Sigmoid colon (tissue), 7 donors: ENCODE data around the gene PLXNA4. TPM values are rescaled to one million over a fixed set of nuclear protein-coding genes. Genes with fewer than 3 reads are reported as not detected.

Source experiments
- DNase-seq: peaks from one replicate; pipeline ENCODE4 v3.0.0-alpha.2; 2019
- H3K27ac ChIP-seq, 4 donors: fragments of 200-600 bp; sonication (generic); one replicate each; pipeline ENCODE4 v1.5.1; 2016 to 2019; ENCODE audit warnings: mild to moderate bottlenecking in 1 of 4
- H3K27me3 ChIP-seq, 3 donors: fragments of 200-600 bp; sonication (generic); one replicate each; pipeline ENCODE4 v1.5.1; 2019; ENCODE audit warnings: mild to moderate bottlenecking in 1 of 3
- H3K36me3 ChIP-seq, 4 donors: fragments of 200-600 bp; sonication (generic); one replicate each; pipeline ENCODE4 v1.5.1; 2016 to 2019
- H3K4me1 ChIP-seq, 4 donors: fragments of 200-600 bp; sonication (generic); one replicate each; pipeline ENCODE4 v1.5.1; 2017 to 2019
- H3K4me3 ChIP-seq, 4 donors: fragments of 200-600 bp; sonication (generic); one replicate each; pipeline ENCODE4 v1.5.1; 2017 to 2019; ENCODE audit warnings: mild to moderate bottlenecking in 2 of 4, moderate library complexity in 1 of 4
- H3K9me3 ChIP-seq, 4 donors: fragments of 200-600 bp in 3 of 4; sonication (generic) in 3 of 4; one replicate each; pipeline versions ENCODE4 v1.5.1 to v1.6.1; 2013 to 2019
- EP300 ChIP-seq, 4 donors: sonication (generic); formaldehyde crosslinking; IDR thresholded peaks; one replicate each; pipeline ENCODE4 v1.6.1; 2017; ENCODE audit warnings: antibody characterized with exemption in 4 of 4
- POLR2A ChIP-seq, 2 donors: fragments of 450-650 bp; IDR thresholded peaks; one replicate each; pipeline ENCODE4 v1.6.1; 2016; ENCODE audit warnings: antibody characterized with exemption in 2 of 2, mild to moderate bottlenecking in 2 of 2, moderate library complexity in 2 of 2
- POLR2AphosphoS5 ChIP-seq, 4 donors: sonication (generic); formaldehyde crosslinking; IDR thresholded peaks; one replicate each; pipeline ENCODE4 v1.6.1; 2017; ENCODE audit warnings: antibody characterized with exemption in 4 of 4
- whole genome bisulfite sequencing, 2 donors: extraction: QIAGEN DNeasy Blood & Tissue Kit; methylation state at CpG; one replicate each; pipeline ENCODE4 v1.1.7; 2013; 5-methylcytosine and 5-hydroxymethylcytosine counted together
- intact Hi-C: fragments of 100-400 bp; cut with DNase I; formaldehyde crosslinking; loops from one replicate; pipeline ENCODE4 v1.15.1; 2023
- polyA plus RNA-seq, 3 donors: library from polyadenylated mRNA; stranded (reverse); fragments of 200-250 nt; gene quantifications; one replicate each; pipeline ENCODE4 v1.2.3, GENCODE V29; 2013
- total RNA-seq, 4 donors: library from RNA; depleted of rRNA; stranded (reverse); fragments of >200 nt; gene quantifications; one replicate each; pipeline ENCODE4 v1.1.0, GENCODE V29; 2016
- TF ChIP-seq, protein P1 (sequence below), 4 experiments: fragments of 450-650 bp in 3 of 4; fragments of 200-600 bp in 1 of 4; IDR thresholded peaks; one replicate each; pipeline ENCODE4 v1.5.1; 2016 to 2019; ENCODE audit warnings: antibody characterized with exemption in 4 of 4, mild to moderate bottlenecking in 3 of 4, moderate library complexity in 2 of 4
- donor health status: healthy with polysubstance abuse.
- donor health status: Bipolar disorder and iron deficiency.
- donor health status: healthy.

The PLXNA4 gene
- total and polyA plus RNA-seq, 7 donors: under 0.01 to 10.5 (median 3.7) TPM; not detected in 1

DNA sequence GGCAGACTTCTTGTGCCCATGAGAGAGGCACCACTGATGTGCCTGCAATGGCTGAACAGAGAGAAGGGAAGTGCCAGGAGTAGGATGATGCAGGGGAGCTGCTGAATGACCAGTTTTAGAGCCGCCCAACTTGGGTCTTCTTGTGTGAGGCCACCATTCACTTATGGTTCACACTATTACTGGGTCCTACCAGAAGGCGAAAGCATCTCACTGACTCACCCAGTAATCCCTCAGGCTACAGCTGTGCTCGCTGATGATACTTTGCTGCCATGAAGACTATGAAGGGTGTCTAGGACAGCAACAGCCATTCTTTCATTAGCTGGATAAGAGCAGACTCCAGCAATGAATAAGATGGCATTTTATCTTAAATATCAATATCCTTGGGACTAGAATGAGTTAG lies 47.6 kb downstream of the PLXNA4 start:
- WGBS, 2 donors: 92 to 94% methylated on average over 3 of the region's 3 CpGs
- no peak for DNase-seq
- H3K4me1 ChIP-seq: no peaks in the 10 kb centered on the region
- intact Hi-C loops: no loop called here
- H3K4me3 ChIP-seq: no peak overlapping the region
- no peaks in the 10 kb centered on the region for H3K9me3 ChIP-seq
- H3K36me3 ChIP-seq: no peaks in the 10 kb centered on the region
- TF ChIP-seq POLR2A (IDR thresholded peaks at IDR 0.05) (no peak), EP300 (IDR thresholded peaks at IDR 0.05) (no peak), POLR2AphosphoS5 (IDR thresholded peaks at IDR 0.05) (no peak)
- TF ChIP-seq, protein P1, sequence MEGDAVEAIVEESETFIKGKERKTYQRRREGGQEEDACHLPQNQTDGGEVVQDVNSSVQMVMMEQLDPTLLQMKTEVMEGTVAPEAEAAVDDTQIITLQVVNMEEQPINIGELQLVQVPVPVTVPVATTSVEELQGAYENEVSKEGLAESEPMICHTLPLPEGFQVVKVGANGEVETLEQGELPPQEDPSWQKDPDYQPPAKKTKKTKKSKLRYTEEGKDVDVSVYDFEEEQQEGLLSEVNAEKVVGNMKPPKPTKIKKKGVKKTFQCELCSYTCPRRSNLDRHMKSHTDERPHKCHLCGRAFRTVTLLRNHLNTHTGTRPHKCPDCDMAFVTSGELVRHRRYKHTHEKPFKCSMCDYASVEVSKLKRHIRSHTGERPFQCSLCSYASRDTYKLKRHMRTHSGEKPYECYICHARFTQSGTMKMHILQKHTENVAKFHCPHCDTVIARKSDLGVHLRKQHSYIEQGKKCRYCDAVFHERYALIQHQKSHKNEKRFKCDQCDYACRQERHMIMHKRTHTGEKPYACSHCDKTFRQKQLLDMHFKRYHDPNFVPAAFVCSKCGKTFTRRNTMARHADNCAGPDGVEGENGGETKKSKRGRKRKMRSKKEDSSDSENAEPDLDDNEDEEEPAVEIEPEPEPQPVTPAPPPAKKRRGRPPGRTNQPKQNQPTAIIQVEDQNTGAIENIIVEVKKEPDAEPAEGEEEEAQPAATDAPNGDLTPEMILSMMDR (IDR thresholded peaks at IDR 0.05): no peak
- H3K27me3 ChIP-seq: no peaks in the 10 kb centered on the region
- no peak overlapping the region for H3K27ac ChIP-seq

DNA sequence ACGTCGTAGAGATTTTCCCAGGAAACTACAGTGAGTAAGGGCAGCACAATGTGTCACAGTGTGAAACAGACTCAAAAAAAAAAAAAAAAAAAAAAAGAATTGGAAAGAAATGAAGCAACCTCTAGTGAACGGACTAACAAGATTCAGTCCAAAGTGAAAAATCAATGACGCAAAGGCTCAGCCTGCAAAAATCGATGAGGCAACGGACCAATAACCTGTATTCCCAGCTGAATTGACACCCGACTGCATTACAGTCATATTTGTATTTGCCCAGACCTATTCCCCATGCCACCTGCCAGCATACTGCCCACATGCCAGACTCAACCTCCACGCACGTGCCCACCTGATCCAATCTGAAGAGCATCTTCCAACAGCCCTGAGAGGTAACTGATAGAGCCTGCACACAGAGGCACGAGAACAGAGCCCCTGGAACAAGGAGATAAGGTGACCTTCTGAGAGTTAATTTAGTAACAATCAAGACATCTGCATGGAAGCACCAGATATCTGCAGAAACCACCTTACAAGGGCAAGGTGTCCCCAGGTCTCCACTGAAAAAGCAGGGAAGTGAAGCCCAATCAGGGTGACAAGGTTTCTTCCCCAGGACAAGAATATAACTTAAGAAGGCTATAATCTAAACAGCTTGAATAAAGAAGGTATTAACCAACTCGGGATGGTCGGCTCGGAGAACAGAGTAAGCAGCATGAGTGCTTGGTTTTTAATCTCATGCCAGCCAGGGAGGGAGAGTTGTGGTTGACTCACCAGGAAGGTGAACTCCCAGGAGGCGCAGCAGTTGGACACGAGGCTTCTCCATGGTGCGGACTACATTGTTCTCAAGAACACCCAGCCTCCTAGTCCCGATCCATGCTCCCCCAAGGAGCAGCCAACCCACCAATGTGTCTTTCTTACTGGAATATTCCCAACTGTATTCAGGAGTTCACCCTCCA lies 48.5 kb downstream of the PLXNA4 start:
- H3K4me3 ChIP-seq: no peak overlapping the region
- H3K27me3 ChIP-seq: no peaks in the 10 kb centered on the region
- H3K36me3 ChIP-seq: no peaks in the 10 kb centered on the region
- H3K9me3 ChIP-seq: no peaks in the 10 kb centered on the region
- H3K27ac ChIP-seq: no peak overlapping the region
- no peak for DNase-seq
- intact Hi-C loops: no loop called here
- 90 to 91% methylated on average over 17 of the region's 17 CpGs for WGBS, 2 donors
- TF ChIP-seq POLR2AphosphoS5 (IDR thresholded peaks at IDR 0.05) (no peak), EP300 (IDR thresholded peaks at IDR 0.05) (no peak), POLR2A (IDR thresholded peaks at IDR 0.05) (no peak)
- H3K4me1 ChIP-seq: no peaks in the 10 kb centered on the region

DNA sequence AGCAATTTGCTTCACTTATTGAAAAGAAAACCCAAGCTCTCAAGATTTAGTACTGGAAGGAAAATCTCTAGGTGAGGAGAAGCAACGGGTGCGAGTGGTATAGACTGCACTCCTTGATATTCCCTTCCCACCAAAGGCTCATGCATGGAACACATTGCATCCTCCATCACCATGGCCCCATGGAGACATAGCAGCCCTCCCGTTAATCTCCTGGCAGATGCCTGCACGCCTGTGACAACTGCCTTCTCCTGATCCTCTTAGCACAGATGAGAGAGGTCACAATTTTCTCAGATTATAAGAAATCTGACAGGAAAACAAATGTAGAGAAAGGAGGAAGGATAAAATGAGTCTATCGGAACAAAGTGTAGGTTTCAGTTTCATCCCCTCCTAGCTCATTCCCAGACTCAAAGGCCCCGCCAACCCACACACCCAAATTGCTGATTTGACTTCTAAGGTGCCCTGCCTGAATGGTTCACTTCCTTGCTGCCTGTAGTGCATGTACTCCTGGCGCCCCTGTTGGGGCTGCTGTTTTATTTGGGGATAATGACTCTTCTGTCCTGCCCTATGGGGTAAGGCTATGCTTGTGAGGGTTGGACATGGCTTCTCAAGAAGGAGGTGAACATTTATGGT lies 50.0 kb downstream of the PLXNA4 start:
- WGBS, 2 donors: 85 to 88% methylated on average over 7 of the region's 7 CpGs
- Histone ChIP-seq H3K4me1 (peaks cover 0 to 4% (median under 1%) of the 10 kb centered on the region in 4 donors), H3K4me3 (no peak overlapping the region), H3K36me3 (no peaks in the 10 kb centered on the region), H3K9me3 (no peaks in the 10 kb centered on the region), H3K27ac (no peak overlapping the region), H3K27me3 (no peaks in the 10 kb centered on the region)
- intact Hi-C loops: no loop called here
- no peak for TF ChIP-seq POLR2A (IDR thresholded peaks at IDR 0.05)
- TF ChIP-seq EP300 (IDR thresholded peaks at IDR 0.05): no peak
- TF ChIP-seq, protein P1 (IDR thresholded peaks at IDR 0.05): no peak
- no peak for TF ChIP-seq POLR2AphosphoS5 (IDR thresholded peaks at IDR 0.05)
- no peak for DNase-seq

DNA sequence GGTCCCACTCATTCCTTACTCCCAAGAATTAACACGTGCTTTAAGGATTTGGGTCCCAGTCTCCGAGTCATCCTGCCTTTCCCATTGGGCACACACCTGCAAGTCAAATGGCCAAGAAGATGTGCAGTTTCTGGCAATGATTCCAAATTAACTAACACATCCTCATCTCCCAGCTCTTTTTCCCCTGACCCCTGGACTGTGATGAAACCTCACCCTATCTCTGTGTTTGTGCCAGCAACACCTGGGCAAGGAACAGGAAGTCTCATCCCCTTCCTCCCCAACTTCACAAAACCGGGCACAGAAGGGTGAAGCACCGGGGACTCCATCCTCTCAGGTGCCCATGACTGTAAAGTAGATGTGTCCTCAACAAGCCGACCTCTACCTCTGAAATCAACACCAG lies 54.8 kb downstream of the PLXNA4 start:
- TF ChIP-seq, protein P1 (IDR thresholded peaks at IDR 0.05): no peak
- TF ChIP-seq POLR2A (IDR thresholded peaks at IDR 0.05) (no peak), POLR2AphosphoS5 (IDR thresholded peaks at IDR 0.05) (no peak), EP300 (IDR thresholded peaks at IDR 0.05) (no peak)
- Histone ChIP-seq H3K9me3 (no peaks in the 10 kb centered on the region), H3K27ac (no peak overlapping the region), H3K4me1 (peaks cover 0 to 34% (median 26%) of the 10 kb centered on the region in 4 donors), H3K27me3 (no peaks in the 10 kb centered on the region), H3K36me3 (no peaks in the 10 kb centered on the region), H3K4me3 (no peak overlapping the region)
- WGBS, 2 donors: 79 to 83% methylated on average over 5 of the region's 5 CpGs
- intact Hi-C loops: no loop called here
- no peak for DNase-seq
